ENCODE measurements around the gene CABLES1. TPM values are rescaled to one million over a fixed set of nuclear protein-coding genes. Genes with fewer than 3 reads are reported as not detected.

CABLES1 gene
- total RNA-seq, 1 donor from 2014 or later = 2.3 TPM

DNA sequence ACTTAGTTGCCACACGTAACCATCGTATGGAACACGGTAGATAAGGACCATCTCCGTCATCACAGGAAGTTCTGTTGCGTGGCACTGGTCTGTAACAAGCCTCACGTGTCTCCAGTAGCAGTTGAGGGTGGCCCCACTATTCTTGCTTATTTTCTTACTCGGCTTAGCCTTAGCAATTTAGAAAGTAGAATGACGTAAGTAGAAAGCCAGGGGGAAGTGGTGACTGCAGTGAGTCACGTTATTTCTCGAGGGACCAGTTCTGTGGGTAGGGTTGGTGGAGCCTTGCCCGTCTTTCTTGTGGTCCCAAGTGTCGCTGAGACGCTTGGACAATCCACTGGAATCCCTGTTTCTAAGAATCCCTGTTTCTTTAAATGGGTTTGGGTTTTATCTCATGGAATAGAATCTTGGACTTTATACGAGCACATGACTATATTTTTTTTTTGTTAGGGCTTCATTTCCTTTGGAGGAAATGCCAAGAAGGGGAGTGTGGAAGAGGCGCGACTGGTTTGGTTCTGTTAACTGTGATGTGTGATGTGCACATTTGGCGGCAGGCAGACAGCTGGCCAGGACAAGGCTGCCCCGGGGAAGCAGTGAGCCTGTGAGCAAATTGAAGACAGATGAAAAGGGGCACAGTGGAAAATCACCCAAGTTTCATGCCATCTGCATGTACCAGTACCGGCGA, 96.2 kb downstream of the CABLES1 start:
- H3K27ac Mint-ChIP-seq (ENCODE audit: unreplicated experiment) = no peak overlapping the region
- H3K27me3 Mint-ChIP-seq (ENCODE audit: low read depth) = no peaks in the 10 kb centered on the region
- H3K9me3 Mint-ChIP-seq = no peaks in the 10 kb centered on the region
- TF ChIP-seq, protein P1, sequence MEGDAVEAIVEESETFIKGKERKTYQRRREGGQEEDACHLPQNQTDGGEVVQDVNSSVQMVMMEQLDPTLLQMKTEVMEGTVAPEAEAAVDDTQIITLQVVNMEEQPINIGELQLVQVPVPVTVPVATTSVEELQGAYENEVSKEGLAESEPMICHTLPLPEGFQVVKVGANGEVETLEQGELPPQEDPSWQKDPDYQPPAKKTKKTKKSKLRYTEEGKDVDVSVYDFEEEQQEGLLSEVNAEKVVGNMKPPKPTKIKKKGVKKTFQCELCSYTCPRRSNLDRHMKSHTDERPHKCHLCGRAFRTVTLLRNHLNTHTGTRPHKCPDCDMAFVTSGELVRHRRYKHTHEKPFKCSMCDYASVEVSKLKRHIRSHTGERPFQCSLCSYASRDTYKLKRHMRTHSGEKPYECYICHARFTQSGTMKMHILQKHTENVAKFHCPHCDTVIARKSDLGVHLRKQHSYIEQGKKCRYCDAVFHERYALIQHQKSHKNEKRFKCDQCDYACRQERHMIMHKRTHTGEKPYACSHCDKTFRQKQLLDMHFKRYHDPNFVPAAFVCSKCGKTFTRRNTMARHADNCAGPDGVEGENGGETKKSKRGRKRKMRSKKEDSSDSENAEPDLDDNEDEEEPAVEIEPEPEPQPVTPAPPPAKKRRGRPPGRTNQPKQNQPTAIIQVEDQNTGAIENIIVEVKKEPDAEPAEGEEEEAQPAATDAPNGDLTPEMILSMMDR (conservative IDR thresholded peaks at IDR 0.05) = no peak
- peaks cover 30% of the 10 kb centered on the region for H3K4me1 Mint-ChIP-seq
- H3K4me3 Mint-ChIP-seq = no peak overlapping the region
- no peaks in the 10 kb centered on the region for H3K36me3 Mint-ChIP-seq (ENCODE audit: low read depth)
- no peak for DNase-seq (ENCODE audit: low read depth, low spot score)

DNA sequence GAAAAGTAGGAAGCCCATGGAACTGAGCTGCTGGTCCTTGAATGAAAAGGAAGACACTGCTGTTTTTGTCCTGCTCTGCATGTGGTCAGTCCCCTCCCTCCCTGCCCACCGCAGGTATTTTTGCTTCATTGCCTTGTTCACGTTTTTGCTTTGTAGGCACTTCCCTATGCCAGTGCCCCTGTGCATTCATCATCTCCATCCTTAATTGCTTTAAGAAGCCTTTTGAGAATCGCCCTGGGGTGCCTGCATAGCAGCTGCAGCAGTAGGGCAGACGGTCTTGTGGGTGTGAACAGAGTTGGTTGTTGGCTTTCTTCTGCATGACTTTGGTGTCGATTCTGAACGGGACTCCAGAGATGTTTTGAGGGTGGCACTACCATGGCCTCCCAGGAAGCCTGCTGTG, 97.0 kb downstream of the CABLES1 start:
- H3K4me1 Mint-ChIP-seq = peaks cover 21% of the 10 kb centered on the region

DNA sequence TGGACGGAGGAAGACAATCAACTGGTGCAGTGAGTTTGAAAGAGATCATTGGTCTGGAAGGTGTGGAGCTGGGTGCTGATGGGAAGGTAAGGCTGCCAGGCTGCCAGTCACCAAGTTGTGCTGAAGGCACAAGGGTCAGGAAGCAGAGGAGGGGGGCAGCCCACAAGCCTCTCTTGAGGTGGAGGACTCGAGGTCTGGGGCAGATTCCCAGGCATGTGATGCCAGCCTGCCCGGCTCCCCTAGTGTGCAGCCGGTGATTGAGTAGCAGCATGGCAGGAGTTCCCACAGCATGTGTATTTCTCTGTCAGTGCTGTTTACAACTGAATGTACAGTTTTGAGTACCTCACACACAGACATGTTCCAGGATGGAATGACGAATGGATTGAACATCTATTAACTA, 99.3 kb downstream of the CABLES1 start:
- H3K4me1 Mint-ChIP-seq = peaks cover 17% of the 10 kb centered on the region
- H3K9me3 Mint-ChIP-seq = no peaks in the 10 kb centered on the region
- H3K4me3 Mint-ChIP-seq = no peak overlapping the region
- TF ChIP-seq, protein P1 (conservative IDR thresholded peaks at IDR 0.05) = no peak
- no peak overlapping the region for H3K27ac Mint-ChIP-seq (ENCODE audit: unreplicated experiment)
- H3K27me3 Mint-ChIP-seq (ENCODE audit: low read depth) = no peaks in the 10 kb centered on the region
- no peaks in the 10 kb centered on the region for H3K36me3 Mint-ChIP-seq (ENCODE audit: low read depth)
- DNase-seq (ENCODE audit: low read depth, low spot score) = no peak

More for the DNA sequence above, 97.0 kb downstream of the CABLES1 start:
- Mint-ChIP-seq H3K27ac (ENCODE audit: unreplicated experiment) (no peak overlapping the region), H3K36me3 (ENCODE audit: low read depth) (no peaks in the 10 kb centered on the region), H3K27me3 (ENCODE audit: low read depth) (no peaks in the 10 kb centered on the region), H3K4me3 (no peak overlapping the region), H3K9me3 (no peaks in the 10 kb centered on the region)
- TF ChIP-seq, protein P1 (conservative IDR thresholded peaks at IDR 0.05) = no peak
- no peak for DNase-seq (ENCODE audit: low read depth, low spot score)

DNA sequence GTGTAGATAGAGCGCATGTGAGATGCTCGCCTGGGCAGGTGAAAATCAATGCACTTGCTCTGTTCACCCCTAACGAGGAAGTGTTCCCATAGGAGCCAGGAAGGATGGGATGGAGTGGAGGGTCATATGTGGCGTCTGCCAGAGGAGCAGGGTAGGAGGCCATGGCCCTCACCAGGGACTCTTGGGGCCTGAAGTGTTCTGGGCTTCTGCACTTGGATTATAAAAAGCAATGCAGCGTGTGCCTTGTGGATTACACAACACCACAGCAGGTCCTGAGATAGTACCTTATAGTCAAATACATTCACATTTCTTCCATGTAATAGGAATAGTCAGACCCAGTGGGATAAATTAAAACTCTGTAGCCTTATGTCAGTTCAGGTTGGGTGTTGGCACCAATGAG, 100.1 kb downstream of the CABLES1 start:
- Mint-ChIP-seq H3K36me3 (ENCODE audit: low read depth) (no peaks in the 10 kb centered on the region), H3K9me3 (no peaks in the 10 kb centered on the region), H3K4me3 (no peak overlapping the region), H3K27ac (ENCODE audit: unreplicated experiment) (no peak overlapping the region), H3K4me1 (peaks cover 14% of the 10 kb centered on the region), H3K27me3 (ENCODE audit: low read depth) (no peaks in the 10 kb centered on the region)
- DNase-seq (ENCODE audit: low read depth, low spot score) = no peak
- TF ChIP-seq, protein P1 (conservative IDR thresholded peaks at IDR 0.05) = no peak

DNA sequence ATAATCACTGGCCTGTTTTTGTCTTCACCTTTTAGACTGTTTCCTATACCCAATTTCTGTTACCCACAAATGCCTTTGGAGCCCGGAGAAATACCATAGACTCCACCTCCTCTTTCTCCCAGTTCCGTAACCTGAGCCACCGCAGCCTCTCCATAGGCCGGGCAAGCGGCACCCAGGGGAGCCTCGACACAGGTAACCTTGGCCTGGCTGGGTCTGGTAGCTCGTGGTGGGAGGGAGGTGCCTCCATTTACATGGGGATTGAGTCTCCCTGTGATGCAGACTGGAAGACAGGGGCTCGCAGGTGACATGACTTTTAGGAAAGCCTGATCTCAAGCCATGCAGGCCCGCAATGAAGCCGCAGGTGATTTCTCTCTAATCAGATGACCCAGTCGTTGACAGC, 100.6 kb downstream of the CABLES1 start:
- Mint-ChIP-seq H3K36me3 (ENCODE audit: low read depth) (no peaks in the 10 kb centered on the region), H3K4me3 (no peak overlapping the region), H3K27me3 (ENCODE audit: low read depth) (no peaks in the 10 kb centered on the region), H3K4me1 (peaks cover 16% of the 10 kb centered on the region), H3K27ac (ENCODE audit: unreplicated experiment) (no peak overlapping the region), H3K9me3 (no peaks in the 10 kb centered on the region)
- TF ChIP-seq, protein P1 (conservative IDR thresholded peaks at IDR 0.05) = no peak
- DNase-seq (ENCODE audit: low read depth, low spot score) = no peak

All from neural crest cell (in vitro differentiated cells).